WTC11 (cell line): ENCODE results near the gene LOC101059915.

Source experiments
- ATAC-seq: fragments of 200-7000 bp; cut with Tn5 transposase; 2 replicates; pipeline ENCODE4 v1.10.0; 2021; ENCODE audit warnings: mild to moderate bottlenecking, moderate library complexity
- CTCF ChIA-PET: fragments of 300-600 bp; sonication (Branson Sonifier 250); formaldehyde crosslinking; loops from one replicate; lab custom pipeline; 2021; ENCODE audit warnings: antibody characterized with exemption; lab: Charles Lee
- POLR2A ChIA-PET: fragments of 350-600 bp; sonication (Branson Sonifier 250); formaldehyde crosslinking; loops from one replicate; lab custom pipeline; 2021; ENCODE audit warnings: antibody characterized with exemption; lab: Charles Lee
- DNase-seq: peaks from one replicate; pipeline ENCODE4 v3.0.0; 2021; ENCODE audit warnings: low spot score
- H3K27ac Mint-ChIP-seq: 2 replicates; pipeline ENCODE4 v1.8.0; 2021; ENCODE audit warnings: mixed read lengths
- H3K27me3 Mint-ChIP-seq: 2 replicates; pipeline ENCODE4 v1.8.0; 2021; ENCODE audit warnings: low read depth, mild to moderate bottlenecking, moderate library complexity, mixed read lengths
- H3K36me3 Mint-ChIP-seq: 2 replicates; pipeline ENCODE4 v1.8.0; 2021; ENCODE audit warnings: mixed read lengths
- H3K4me1 Mint-ChIP-seq: 2 replicates; pipeline ENCODE4 v1.8.0; 2022; ENCODE audit warnings: mixed read lengths
- H3K4me3 Mint-ChIP-seq: 2 replicates; pipeline ENCODE4 v1.8.0; 2021; ENCODE audit warnings: mild to moderate bottlenecking, moderate library complexity, mixed read lengths
- H3K9me3 Mint-ChIP-seq: 2 replicates; pipeline ENCODE4 v1.8.0; 2021; ENCODE audit warnings: mixed read lengths
- ATF3 ChIP-seq: sonication (generic); formaldehyde crosslinking; conservative IDR thresholded peaks from 2 replicates; pipeline ENCODE4 v1.8.1; 2022; ENCODE audit warnings: mild to moderate bottlenecking, missing genetic modification reagents
- CBFB ChIP-seq: sonication (generic); formaldehyde crosslinking; IDR thresholded peaks from 2 replicates; pipeline ENCODE4 v1.8.1; 2022; ENCODE audit warnings: mild to moderate bottlenecking, low read depth, missing genetic modification reagents
- E2F4 ChIP-seq: sonication (generic); formaldehyde crosslinking; IDR thresholded peaks from 2 replicates; pipeline ENCODE4 v1.8.1; 2022; ENCODE audit warnings: low read depth, mild to moderate bottlenecking, moderate library complexity, missing genetic modification reagents, borderline replicate concordance
- ELF4 ChIP-seq: sonication (generic); formaldehyde crosslinking; IDR thresholded peaks from 2 replicates; pipeline ENCODE4 v1.8.1; 2022; ENCODE audit warnings: low read depth, mild to moderate bottlenecking, moderate library complexity, missing genetic modification reagents
- EMX1 ChIP-seq: fragments of 250-450 bp; sonication (Bioruptor Pico); IDR thresholded peaks from 2 replicates; pipeline ENCODE4 v1.8.0; 2021; ENCODE audit warnings: mild to moderate bottlenecking
- ETV6 ChIP-seq: sonication (generic); formaldehyde crosslinking; IDR thresholded peaks from 2 replicates; pipeline ENCODE4 v1.8.1; 2022; ENCODE audit warnings: mild to moderate bottlenecking, missing genetic modification reagents
- FOXJ3 ChIP-seq: sonication (generic); formaldehyde crosslinking; IDR thresholded peaks from 2 replicates; pipeline ENCODE4 v1.9.0; 2021; ENCODE audit warnings: missing genetic modification reagents, mild to moderate bottlenecking, borderline replicate concordance
- GABPB1 ChIP-seq: sonication (generic); formaldehyde crosslinking; IDR thresholded peaks from 2 replicates; pipeline ENCODE4 v1.8.1; 2023; ENCODE audit warnings: mild to moderate bottlenecking, missing genetic modification reagents
- JUN ChIP-seq: sonication (generic); formaldehyde crosslinking; IDR thresholded peaks from 2 replicates; pipeline ENCODE4 v1.8.0; 2023; ENCODE audit warnings: mild to moderate bottlenecking, missing genetic modification reagents
- MYBL2 ChIP-seq: sonication (generic); formaldehyde crosslinking; IDR thresholded peaks from 2 replicates; pipeline ENCODE4 v1.8.1; 2023; ENCODE audit warnings: mild to moderate bottlenecking, moderate library complexity, missing genetic modification reagents
- NFE2L1 ChIP-seq: sonication (generic); formaldehyde crosslinking; IDR thresholded peaks from 2 replicates; pipeline ENCODE4 v1.8.1; 2023; ENCODE audit warnings: missing genetic modification reagents
- NR2C2 ChIP-seq: sonication (generic); formaldehyde crosslinking; IDR thresholded peaks from 2 replicates; pipeline ENCODE4 v1.8.0; 2022; ENCODE audit warnings: mild to moderate bottlenecking, missing genetic modification reagents
- PRRX2 ChIP-seq: fragments of 250-450 bp; sonication (Bioruptor Pico); IDR thresholded peaks from 2 replicates; pipeline ENCODE4 v1.8.0; 2021; ENCODE audit warnings: mild to moderate bottlenecking
- SMAD4 ChIP-seq: sonication (generic); formaldehyde crosslinking; IDR thresholded peaks from 2 replicates; pipeline ENCODE4 v1.8.0; 2022; ENCODE audit warnings: mild to moderate bottlenecking, missing genetic modification reagents
- SP1 ChIP-seq: sonication (generic); formaldehyde crosslinking; conservative IDR thresholded peaks from 2 replicates; pipeline ENCODE4 v1.8.1; 2022; ENCODE audit warnings: missing genetic modification reagents
- TP53 ChIP-seq: sonication (generic); formaldehyde crosslinking; IDR thresholded peaks from 2 replicates; pipeline ENCODE4 v1.8.1; 2023; ENCODE audit warnings: mild to moderate bottlenecking, missing genetic modification reagents
- ZNF219 ChIP-seq: sonication (generic); formaldehyde crosslinking; IDR thresholded peaks from 2 replicates; pipeline ENCODE4 v1.8.0; 2023; ENCODE audit warnings: missing genetic modification reagents, mild to moderate bottlenecking, borderline replicate concordance
- ZNF263 ChIP-seq: sonication (generic); formaldehyde crosslinking; IDR thresholded peaks from 2 replicates; pipeline ENCODE4 v1.8.1; 2022; ENCODE audit warnings: low read depth, mild to moderate bottlenecking, moderate library complexity, missing genetic modification reagents
- ZNF317 ChIP-seq: sonication (generic); formaldehyde crosslinking; IDR thresholded peaks from 2 replicates; pipeline ENCODE4 v1.8.1; 2023; ENCODE audit warnings: low read depth, mild to moderate bottlenecking, moderate library complexity, missing genetic modification reagents, borderline replicate concordance
- ZNF416 ChIP-seq: fragments of 250-450 bp; sonication (Bioruptor Pico); IDR thresholded peaks from 2 replicates; pipeline ENCODE4 v1.9.0; 2021; ENCODE audit warnings: mild to moderate bottlenecking, inconsistent platforms
- TF ChIP-seq, protein P1 (sequence below): sonication (generic); formaldehyde crosslinking; IDR thresholded peaks from 2 replicates; pipeline ENCODE4 v1.8.1; 2023; ENCODE audit warnings: mild to moderate bottlenecking, missing genetic modification reagents
- TF ChIP-seq, protein P2 (sequence below): sonication (generic); formaldehyde crosslinking; IDR thresholded peaks from 2 replicates; pipeline ENCODE4 v1.8.0; 2022; ENCODE audit warnings: mild to moderate bottlenecking, missing genetic modification reagents
- TF ChIP-seq, protein P3 (sequence below): sonication (generic); formaldehyde crosslinking; IDR thresholded peaks from 2 replicates; pipeline ENCODE4 v1.8.1; 2023; ENCODE audit warnings: mild to moderate bottlenecking, missing genetic modification reagents, borderline replicate concordance
- TF ChIP-seq, protein P4 (sequence below): sonication (generic); formaldehyde crosslinking; IDR thresholded peaks from 2 replicates; pipeline ENCODE4 v1.8.0; 2022; ENCODE audit warnings: mild to moderate bottlenecking, missing genetic modification reagents
- TF ChIP-seq, protein P5 (sequence below): sonication (generic); formaldehyde crosslinking; IDR thresholded peaks from 2 replicates; pipeline ENCODE4 v1.8.1; 2023; ENCODE audit warnings: mild to moderate bottlenecking, missing genetic modification reagents
- TF ChIP-seq, protein P6 (sequence below): sonication (generic); formaldehyde crosslinking; IDR thresholded peaks from 2 replicates; pipeline ENCODE4 v1.8.1; 2022; ENCODE audit warnings: mild to moderate bottlenecking, missing genetic modification reagents, moderate library complexity, borderline replicate concordance

The LOC101059915 gene

DNA sequence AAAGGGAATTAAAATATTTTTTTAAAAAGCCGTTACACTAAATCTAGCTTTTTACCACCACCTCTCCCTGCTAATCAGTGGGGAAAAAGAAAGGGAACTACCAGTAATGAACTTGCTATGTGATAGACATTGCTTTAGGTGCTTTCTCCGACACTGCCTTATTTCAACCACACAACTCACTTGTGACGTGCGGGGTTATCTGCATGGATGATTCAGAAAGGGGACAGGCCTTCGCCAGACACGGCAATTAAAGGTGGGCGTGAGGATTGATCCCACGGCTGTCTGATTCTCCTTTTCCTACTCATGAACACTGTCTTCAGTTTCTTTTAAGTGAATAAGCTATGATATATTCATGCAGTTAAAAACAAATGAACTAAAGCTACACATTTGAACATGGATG lies 48.2 kb upstream of the LOC101059915 start (continued):
- TF ChIP-seq SP1 (CRISPR knock-in tag), result no peak
- TF ChIP-seq TP53 (CRISPR knock-in tag), result no peak
- no peak for TF ChIP-seq FOXJ3
- no peak for TF ChIP-seq ATF3 (CRISPR knock-in tag)

- H3K9me3 Mint-ChIP-seq, result no peaks in the 10 kb centered on the region
- no peak for ATAC-seq
- CTCF ChIA-PET, result interaction anchor here (1.0 kb wide), 1 partner anchor 32 kb away, joined by 3 read pairs; no protein-coding TSS in a partner anchor
Measured at GRCh38 chrX:71619986-71620385, 47.4 kb upstream of the LOC101059915 start.

DNA sequence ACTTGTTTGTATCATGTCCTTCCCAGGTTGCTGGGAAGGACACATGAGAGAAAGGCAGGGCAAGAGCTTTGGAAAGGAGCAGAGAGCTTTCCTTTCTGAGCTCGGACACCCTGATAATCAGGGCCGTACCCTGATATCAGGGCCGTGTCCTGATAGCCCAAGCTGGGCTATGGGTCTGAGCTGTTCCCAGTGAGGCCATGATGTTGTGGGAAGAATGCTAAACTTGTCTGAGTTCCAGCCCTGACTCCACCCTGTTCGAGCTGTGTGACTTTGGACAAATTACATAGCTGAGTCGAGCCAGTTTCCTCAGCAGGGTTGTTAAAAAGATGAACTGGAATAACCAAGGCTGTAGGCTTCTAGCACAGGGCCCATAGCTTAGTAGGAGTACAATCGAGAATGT lies 45.7 kb upstream of the LOC101059915 start:
- no peak overlapping the region for H3K4me3 Mint-ChIP-seq
- H3K27me3 Mint-ChIP-seq, result no peaks in the 10 kb centered on the region
- H3K27ac Mint-ChIP-seq, result peak overlapping the region; percentile 68
- no peak for DNase-seq
- H3K9me3 Mint-ChIP-seq, result no peaks in the 10 kb centered on the region
- ChIA-PET CTCF (interaction anchor here (0.6 to 1.8 kb wide), 3 partner anchors 28 to 441 kb away, joined by 3 to 8 read pairs (median 4); no protein-coding TSS in a partner anchor), POLR2A (no interaction called here)
- no peaks in the 10 kb centered on the region; the same call in 1 of the 2 replicates for H3K4me1 Mint-ChIP-seq
- H3K36me3 Mint-ChIP-seq, result no peaks in the 10 kb centered on the region; the same call in 1 of the 2 replicates
- no peak for ATAC-seq
- TF ChIP-seq, protein P1, sequence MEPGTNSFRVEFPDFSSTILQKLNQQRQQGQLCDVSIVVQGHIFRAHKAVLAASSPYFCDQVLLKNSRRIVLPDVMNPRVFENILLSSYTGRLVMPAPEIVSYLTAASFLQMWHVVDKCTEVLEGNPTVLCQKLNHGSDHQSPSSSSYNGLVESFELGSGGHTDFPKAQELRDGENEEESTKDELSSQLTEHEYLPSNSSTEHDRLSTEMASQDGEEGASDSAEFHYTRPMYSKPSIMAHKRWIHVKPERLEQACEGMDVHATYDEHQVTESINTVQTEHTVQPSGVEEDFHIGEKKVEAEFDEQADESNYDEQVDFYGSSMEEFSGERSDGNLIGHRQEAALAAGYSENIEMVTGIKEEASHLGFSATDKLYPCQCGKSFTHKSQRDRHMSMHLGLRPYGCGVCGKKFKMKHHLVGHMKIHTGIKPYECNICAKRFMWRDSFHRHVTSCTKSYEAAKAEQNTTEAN (CRISPR knock-in tag), result no peak
- TF ChIP-seq, protein P2, sequence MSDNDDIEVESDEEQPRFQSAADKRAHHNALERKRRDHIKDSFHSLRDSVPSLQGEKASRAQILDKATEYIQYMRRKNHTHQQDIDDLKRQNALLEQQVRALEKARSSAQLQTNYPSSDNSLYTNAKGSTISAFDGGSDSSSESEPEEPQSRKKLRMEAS (CRISPR knock-in tag), result no peak
- TF ChIP-seq ZNF263 (CRISPR knock-in tag) (no peak), JUN (CRISPR knock-in tag) (no peak), SMAD4 (no peak), NR2C2 (CRISPR knock-in tag) (no peak), ZNF416 (CRISPR knock-in tag) (no peak), CBFB (CRISPR knock-in tag) (no peak), GABPB1 (CRISPR knock-in tag) (no peak), EMX1 (no peak)
- TF ChIP-seq, protein P3, sequence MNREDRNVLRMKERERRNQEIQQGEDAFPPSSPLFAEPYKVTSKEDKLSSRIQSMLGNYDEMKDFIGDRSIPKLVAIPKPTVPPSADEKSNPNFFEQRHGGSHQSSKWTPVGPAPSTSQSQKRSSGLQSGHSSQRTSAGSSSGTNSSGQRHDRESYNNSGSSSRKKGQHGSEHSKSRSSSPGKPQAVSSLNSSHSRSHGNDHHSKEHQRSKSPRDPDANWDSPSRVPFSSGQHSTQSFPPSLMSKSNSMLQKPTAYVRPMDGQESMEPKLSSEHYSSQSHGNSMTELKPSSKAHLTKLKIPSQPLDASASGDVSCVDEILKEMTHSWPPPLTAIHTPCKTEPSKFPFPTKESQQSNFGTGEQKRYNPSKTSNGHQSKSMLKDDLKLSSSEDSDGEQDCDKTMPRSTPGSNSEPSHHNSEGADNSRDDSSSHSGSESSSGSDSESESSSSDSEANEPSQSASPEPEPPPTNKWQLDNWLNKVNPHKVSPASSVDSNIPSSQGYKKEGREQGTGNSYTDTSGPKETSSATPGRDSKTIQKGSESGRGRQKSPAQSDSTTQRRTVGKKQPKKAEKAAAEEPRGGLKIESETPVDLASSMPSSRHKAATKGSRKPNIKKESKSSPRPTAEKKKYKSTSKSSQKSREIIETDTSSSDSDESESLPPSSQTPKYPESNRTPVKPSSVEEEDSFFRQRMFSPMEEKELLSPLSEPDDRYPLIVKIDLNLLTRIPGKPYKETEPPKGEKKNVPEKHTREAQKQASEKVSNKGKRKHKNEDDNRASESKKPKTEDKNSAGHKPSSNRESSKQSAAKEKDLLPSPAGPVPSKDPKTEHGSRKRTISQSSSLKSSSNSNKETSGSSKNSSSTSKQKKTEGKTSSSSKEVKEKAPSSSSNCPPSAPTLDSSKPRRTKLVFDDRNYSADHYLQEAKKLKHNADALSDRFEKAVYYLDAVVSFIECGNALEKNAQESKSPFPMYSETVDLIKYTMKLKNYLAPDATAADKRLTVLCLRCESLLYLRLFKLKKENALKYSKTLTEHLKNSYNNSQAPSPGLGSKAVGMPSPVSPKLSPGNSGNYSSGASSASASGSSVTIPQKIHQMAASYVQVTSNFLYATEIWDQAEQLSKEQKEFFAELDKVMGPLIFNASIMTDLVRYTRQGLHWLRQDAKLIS (CRISPR knock-in tag), result no peak

More at GRCh38 chrX:71619986-71620385, 47.4 kb upstream of the LOC101059915 start:
- DNase-seq, result no peak
- Mint-ChIP-seq H3K36me3 (no peaks in the 10 kb centered on the region; the same call in 1 of the 2 replicates), H3K27me3 (no peaks in the 10 kb centered on the region), H3K4me3 (no peak overlapping the region), H3K4me1 (no peaks in the 10 kb centered on the region; the same call in 1 of the 2 replicates), H3K27ac (no peak overlapping the region)
- TF ChIP-seq, protein P4, sequence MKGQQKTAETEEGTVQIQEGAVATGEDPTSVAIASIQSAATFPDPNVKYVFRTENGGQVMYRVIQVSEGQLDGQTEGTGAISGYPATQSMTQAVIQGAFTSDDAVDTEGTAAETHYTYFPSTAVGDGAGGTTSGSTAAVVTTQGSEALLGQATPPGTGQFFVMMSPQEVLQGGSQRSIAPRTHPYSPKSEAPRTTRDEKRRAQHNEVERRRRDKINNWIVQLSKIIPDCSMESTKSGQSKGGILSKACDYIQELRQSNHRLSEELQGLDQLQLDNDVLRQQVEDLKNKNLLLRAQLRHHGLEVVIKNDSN, result no peak
- TF ChIP-seq ELF4, result no peak
- TF ChIP-seq E2F4, result no peak
- no peak for TF ChIP-seq JUN (CRISPR knock-in tag)
- no peak for TF ChIP-seq ZNF219 (CRISPR knock-in tag)
- TF ChIP-seq NFE2L1 (CRISPR knock-in tag), result no peak
- no peak for TF ChIP-seq PRRX2
- no peak for TF ChIP-seq ZNF317 (CRISPR knock-in tag)
- no peak for TF ChIP-seq SMAD4
- TF ChIP-seq ETV6 (CRISPR knock-in tag), result no peak
- no peak for TF ChIP-seq TP53 (CRISPR knock-in tag)
- TF ChIP-seq, protein P5, sequence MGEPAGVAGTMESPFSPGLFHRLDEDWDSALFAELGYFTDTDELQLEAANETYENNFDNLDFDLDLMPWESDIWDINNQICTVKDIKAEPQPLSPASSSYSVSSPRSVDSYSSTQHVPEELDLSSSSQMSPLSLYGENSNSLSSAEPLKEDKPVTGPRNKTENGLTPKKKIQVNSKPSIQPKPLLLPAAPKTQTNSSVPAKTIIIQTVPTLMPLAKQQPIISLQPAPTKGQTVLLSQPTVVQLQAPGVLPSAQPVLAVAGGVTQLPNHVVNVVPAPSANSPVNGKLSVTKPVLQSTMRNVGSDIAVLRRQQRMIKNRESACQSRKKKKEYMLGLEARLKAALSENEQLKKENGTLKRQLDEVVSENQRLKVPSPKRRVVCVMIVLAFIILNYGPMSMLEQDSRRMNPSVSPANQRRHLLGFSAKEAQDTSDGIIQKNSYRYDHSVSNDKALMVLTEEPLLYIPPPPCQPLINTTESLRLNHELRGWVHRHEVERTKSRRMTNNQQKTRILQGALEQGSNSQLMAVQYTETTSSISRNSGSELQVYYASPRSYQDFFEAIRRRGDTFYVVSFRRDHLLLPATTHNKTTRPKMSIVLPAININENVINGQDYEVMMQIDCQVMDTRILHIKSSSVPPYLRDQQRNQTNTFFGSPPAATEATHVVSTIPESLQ (CRISPR knock-in tag), result no peak
- no peak for TF ChIP-seq MYBL2 (CRISPR knock-in tag)
- TF ChIP-seq, protein P6, sequence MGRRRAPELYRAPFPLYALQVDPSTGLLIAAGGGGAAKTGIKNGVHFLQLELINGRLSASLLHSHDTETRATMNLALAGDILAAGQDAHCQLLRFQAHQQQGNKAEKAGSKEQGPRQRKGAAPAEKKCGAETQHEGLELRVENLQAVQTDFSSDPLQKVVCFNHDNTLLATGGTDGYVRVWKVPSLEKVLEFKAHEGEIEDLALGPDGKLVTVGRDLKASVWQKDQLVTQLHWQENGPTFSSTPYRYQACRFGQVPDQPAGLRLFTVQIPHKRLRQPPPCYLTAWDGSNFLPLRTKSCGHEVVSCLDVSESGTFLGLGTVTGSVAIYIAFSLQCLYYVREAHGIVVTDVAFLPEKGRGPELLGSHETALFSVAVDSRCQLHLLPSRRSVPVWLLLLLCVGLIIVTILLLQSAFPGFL (CRISPR knock-in tag), result no peak
- POLR2A ChIA-PET, result no interaction called here
